ENCODE measurements around the gene COMMD9.
A peak's percentile ranks its signal among the peaks of the same experiment; 100 is the strongest.

The COMMD9 gene

DNA sequence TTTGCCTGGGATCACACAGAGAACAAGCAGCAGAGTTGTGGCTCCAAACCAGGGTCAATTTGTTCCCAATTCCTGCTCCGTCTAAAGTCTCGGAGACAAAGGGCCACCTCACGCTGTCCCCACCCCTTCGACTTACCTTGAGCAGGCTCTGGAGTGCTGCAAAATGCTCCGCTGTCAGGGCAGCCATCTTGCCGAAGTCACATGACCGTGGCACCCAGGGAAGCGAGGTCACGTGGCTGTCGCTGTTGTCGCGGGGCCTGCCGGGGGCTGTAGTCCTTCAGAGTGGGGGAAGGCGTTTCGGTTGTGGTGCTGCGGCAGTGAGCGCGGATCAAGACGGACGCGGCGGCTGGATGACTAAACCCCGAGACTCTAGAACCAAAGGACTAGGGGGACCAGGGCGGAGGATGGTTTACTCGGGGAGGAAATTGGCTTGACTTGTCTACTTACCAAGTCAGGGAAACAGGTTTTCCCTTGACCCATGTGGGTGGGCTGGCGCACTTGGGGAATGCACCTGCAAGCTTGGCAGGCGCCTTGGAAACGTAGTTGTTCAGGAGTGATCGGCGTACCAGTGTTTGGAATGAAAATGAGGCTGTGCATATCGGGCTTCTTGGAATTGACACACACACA is at the start of gene COMMD9 (continued):
- TF ChIP-seq ZNF660 (tag by site-specific recombination; IDR thresholded peaks at IDR 0.05) (0 out of 2 replicates have a peak, but pooled peaks have one; percentile 41), ZNF146 (tag by site-specific recombination; IDR thresholded peaks at IDR 0.05) (no peak), GLIS1 (tag by site-specific recombination; IDR thresholded peaks at IDR 0.05) (peak; percentile 67), OVOL3 (tag by site-specific recombination; IDR thresholded peaks at IDR 0.05) (no peak), ZNF221 (tag by site-specific recombination; IDR thresholded peaks at IDR 0.05; ENCODE audit: borderline replicate concordance) (no peak), SP7 (tag by site-specific recombination; IDR thresholded peaks at IDR 0.05) (peak; percentile 61; the same call in 1 of the 2 replicates), ZFP37 (tag by site-specific recombination; IDR thresholded peaks at IDR 0.05) (0 out of 2 replicates have a peak, but pooled peaks have one; percentile 42), ZNF76 (tag by site-specific recombination; IDR thresholded peaks at IDR 0.05; ENCODE audit: borderline replicate concordance, low read depth) (peak; percentile 92), ZNF629 (tag by site-specific recombination; IDR thresholded peaks at IDR 0.05) (peak; percentile 43; the same call in 1 of the 2 replicates), ZNF2 (tag by site-specific recombination; IDR thresholded peaks at IDR 0.05) (peak; percentile 56; the same call in 1 of the 2 replicates), ZNF600 (tag by site-specific recombination; IDR thresholded peaks at IDR 0.05) (peak; percentile 94)
- TF ChIP-seq, protein P1, sequence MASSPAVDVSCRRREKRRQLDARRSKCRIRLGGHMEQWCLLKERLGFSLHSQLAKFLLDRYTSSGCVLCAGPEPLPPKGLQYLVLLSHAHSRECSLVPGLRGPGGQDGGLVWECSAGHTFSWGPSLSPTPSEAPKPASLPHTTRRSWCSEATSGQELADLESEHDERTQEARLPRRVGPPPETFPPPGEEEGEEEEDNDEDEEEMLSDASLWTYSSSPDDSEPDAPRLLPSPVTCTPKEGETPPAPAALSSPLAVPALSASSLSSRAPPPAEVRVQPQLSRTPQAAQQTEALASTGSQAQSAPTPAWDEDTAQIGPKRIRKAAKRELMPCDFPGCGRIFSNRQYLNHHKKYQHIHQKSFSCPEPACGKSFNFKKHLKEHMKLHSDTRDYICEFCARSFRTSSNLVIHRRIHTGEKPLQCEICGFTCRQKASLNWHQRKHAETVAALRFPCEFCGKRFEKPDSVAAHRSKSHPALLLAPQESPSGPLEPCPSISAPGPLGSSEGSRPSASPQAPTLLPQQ (tag by site-specific recombination; IDR thresholded peaks at IDR 0.05), result peak; percentile 45; the same call in 1 of the 2 replicates
- TF ChIP-seq, protein P2, sequence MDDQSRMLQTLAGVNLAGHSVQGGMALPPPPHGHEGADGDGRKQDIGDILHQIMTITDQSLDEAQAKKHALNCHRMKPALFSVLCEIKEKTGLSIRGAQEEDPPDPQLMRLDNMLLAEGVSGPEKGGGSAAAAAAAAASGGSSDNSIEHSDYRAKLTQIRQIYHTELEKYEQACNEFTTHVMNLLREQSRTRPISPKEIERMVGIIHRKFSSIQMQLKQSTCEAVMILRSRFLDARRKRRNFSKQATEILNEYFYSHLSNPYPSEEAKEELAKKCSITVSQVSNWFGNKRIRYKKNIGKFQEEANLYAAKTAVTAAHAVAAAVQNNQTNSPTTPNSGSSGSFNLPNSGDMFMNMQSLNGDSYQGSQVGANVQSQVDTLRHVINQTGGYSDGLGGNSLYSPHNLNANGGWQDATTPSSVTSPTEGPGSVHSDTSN (CRISPR knock-in tag; IDR thresholded peaks at IDR 0.05), result peak; percentile 82
- TF ChIP-seq, protein P3, sequence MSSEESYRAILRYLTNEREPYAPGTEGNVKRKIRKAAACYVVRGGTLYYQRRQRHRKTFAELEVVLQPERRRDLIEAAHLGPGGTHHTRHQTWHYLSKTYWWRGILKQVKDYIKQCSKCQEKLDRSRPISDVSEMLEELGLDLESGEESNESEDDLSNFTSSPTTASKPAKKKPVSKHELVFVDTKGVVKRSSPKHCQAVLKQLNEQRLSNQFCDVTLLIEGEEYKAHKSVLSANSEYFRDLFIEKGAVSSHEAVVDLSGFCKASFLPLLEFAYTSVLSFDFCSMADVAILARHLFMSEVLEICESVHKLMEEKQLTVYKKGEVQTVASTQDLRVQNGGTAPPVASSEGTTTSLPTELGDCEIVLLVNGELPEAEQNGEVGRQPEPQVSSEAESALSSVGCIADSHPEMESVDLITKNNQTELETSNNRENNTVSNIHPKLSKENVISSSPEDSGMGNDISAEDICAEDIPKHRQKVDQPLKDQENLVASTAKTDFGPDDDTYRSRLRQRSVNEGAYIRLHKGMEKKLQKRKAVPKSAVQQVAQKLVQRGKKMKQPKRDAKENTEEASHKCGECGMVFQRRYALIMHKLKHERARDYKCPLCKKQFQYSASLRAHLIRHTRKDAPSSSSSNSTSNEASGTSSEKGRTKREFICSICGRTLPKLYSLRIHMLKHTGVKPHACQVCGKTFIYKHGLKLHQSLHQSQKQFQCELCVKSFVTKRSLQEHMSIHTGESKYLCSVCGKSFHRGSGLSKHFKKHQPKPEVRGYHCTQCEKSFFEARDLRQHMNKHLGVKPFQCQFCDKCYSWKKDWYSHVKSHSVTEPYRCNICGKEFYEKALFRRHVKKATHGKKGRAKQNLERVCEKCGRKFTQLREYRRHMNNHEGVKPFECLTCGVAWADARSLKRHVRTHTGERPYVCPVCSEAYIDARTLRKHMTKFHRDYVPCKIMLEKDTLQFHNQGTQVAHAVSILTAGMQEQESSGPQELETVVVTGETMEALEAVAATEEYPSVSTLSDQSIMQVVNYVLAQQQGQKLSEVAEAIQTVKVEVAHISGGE (tag by site-specific recombination; conservative IDR thresholded peaks at IDR 0.05; ENCODE audit: low read depth), result peak; percentile 6; the same call in 1 of the 2 replicates
- TF ChIP-seq, protein P4, sequence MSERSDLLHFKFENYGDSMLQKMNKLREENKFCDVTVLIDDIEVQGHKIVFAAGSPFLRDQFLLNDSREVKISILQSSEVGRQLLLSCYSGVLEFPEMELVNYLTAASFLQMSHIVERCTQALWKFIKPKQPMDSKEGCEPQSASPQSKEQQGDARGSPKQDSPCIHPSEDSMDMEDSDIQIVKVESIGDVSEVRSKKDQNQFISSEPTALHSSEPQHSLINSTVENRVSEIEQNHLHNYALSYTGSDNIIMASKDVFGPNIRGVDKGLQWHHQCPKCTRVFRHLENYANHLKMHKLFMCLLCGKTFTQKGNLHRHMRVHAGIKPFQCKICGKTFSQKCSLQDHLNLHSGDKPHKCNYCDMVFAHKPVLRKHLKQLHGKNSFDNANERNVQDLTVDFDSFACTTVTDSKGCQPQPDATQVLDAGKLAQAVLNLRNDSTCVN (tag by site-specific recombination; optimal IDR thresholded peaks at IDR 0.05), result peak; percentile 47
- TF ChIP-seq, protein P5, sequence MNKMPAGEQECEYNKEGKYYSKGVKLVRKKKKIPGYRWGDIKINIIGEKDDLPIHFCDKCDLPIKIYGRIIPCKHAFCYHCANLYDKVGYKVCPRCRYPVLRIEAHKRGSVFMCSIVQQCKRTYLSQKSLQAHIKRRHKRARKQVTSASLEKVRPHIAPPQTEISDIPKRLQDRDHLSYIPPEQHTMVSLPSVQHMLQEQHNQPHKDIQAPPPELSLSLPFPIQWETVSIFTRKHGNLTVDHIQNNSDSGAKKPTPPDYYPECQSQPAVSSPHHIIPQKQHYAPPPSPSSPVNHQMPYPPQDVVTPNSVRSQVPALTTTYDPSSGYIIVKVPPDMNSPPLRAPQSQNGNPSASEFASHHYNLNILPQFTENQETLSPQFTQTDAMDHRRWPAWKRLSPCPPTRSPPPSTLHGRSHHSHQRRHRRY (tag by site-specific recombination; IDR thresholded peaks at IDR 0.05), result no peak
- TF ChIP-seq, protein P6, sequence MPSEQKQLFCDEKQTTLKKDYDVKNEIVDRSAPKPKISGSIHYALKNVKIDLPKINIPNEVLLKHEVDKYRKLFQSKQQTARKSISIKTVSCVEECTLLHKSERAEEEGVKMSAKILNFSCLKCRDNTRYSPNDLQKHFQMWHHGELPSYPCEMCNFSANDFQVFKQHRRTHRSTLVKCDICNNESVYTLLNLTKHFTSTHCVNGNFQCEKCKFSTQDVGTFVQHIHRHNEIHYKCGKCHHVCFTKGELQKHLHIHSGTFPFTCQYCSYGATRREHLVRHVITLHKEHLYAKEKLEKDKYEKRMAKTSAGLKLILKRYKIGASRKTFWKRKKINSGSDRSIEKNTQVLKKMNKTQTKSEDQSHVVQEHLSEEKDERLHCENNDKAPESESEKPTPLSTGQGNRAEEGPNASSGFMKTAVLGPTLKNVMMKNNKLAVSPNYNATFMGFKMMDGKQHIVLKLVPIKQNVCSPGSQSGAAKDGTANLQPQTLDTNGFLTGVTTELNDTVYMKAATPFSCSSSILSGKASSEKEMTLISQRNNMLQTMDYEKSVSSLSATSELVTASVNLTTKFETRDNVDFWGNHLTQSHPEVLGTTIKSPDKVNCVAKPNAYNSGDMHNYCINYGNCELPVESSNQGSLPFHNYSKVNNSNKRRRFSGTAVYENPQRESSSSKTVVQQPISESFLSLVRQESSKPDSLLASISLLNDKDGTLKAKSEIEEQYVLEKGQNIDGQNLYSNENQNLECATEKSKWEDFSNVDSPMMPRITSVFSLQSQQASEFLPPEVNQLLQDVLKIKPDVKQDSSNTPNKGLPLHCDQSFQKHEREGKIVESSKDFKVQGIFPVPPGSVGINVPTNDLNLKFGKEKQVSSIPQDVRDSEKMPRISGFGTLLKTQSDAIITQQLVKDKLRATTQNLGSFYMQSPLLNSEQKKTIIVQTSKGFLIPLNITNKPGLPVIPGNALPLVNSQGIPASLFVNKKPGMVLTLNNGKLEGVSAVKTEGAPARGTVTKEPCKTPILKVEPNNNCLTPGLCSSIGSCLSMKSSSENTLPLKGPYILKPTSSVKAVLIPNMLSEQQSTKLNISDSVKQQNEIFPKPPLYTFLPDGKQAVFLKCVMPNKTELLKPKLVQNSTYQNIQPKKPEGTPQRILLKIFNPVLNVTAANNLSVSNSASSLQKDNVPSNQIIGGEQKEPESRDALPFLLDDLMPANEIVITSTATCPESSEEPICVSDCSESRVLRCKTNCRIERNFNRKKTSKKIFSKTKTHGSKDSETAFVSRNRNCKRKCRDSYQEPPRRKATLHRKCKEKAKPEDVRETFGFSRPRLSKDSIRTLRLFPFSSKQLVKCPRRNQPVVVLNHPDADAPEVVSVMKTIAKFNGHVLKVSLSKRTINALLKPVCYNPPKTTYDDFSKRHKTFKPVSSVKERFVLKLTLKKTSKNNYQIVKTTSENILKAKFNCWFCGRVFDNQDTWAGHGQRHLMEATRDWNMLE (tag by site-specific recombination; conservative IDR thresholded peaks at IDR 0.05; ENCODE audit: low read depth), result peak; percentile 54; the same call in 1 of the 2 replicates
